Uterus (tissue), 2 donors: Measurements from ENCODE around the gene CAPNS1.

ENCODE experiments used
- POLR2A ChIP-seq, 2 donors: fragments of 450-650 bp; IDR thresholded peaks; one replicate each; pipeline ENCODE4 v1.6.1; 2016; ENCODE audit warnings: antibody characterized with exemption in 2 of 2, mild to moderate bottlenecking in 1 of 2, moderate library complexity in 1 of 2
- TF ChIP-seq, protein P1 (sequence below), 4 experiments: fragments of 200-600 bp in 2 of 4; fragments of 450-650 bp in 2 of 4; sonication (generic) in 2 of 4; IDR thresholded peaks; one replicate each; pipeline ENCODE4 v1.5.1; 2016 to 2019; ENCODE audit warnings: antibody characterized with exemption in 4 of 4, mild to moderate bottlenecking in 2 of 4, moderate library complexity in 1 of 4

DNA sequence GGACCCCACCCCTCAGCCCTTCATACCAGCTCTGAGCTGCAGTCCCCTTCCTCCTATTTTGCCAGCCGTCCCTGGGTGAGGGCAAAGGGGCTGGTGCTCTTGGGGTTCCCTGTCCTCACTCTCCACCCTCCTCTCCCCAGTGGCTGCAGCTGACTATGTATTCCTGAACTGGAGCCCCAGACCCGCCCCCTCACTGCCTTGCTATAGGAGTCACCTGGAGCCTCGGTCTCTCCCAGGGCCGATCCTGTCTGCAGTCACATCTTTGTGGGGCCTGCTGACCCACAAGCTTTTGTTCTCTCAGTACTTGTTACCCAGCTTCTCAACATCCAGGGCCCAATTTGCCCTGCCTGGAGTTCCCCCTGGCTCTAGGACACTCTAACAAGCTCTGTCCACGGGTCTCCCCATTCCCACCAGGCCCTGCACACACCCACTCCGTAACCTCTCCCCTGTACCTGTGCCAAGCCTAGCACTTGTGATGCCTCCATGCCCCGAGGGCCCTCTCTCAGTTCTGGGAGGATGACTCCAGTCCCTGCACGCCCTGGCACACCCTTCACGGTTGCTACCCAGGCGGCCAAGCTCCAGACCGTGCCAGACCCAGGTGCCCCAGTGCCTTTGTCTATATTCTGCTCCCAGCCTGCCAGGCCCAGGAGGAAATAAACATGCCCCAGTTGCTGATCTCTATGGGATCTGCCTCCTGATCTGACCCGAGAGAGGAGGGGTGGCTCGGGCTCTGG, 10.0 kb downstream of the CAPNS1 start:
- TF ChIP-seq, protein P1, sequence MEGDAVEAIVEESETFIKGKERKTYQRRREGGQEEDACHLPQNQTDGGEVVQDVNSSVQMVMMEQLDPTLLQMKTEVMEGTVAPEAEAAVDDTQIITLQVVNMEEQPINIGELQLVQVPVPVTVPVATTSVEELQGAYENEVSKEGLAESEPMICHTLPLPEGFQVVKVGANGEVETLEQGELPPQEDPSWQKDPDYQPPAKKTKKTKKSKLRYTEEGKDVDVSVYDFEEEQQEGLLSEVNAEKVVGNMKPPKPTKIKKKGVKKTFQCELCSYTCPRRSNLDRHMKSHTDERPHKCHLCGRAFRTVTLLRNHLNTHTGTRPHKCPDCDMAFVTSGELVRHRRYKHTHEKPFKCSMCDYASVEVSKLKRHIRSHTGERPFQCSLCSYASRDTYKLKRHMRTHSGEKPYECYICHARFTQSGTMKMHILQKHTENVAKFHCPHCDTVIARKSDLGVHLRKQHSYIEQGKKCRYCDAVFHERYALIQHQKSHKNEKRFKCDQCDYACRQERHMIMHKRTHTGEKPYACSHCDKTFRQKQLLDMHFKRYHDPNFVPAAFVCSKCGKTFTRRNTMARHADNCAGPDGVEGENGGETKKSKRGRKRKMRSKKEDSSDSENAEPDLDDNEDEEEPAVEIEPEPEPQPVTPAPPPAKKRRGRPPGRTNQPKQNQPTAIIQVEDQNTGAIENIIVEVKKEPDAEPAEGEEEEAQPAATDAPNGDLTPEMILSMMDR (IDR thresholded peaks at IDR 0.05): no peak
- no peak for TF ChIP-seq POLR2A (IDR thresholded peaks at IDR 0.05)
